ENCODE measurements around the gene BRPF3. TPM values are rescaled to one million over a fixed set of nuclear protein-coding genes. Genes with fewer than 3 reads are reported as not detected.

BRPF3 gene
- total RNA-seq, 1 experiment from 2014 or later, result 43.4 TPM

DNA sequence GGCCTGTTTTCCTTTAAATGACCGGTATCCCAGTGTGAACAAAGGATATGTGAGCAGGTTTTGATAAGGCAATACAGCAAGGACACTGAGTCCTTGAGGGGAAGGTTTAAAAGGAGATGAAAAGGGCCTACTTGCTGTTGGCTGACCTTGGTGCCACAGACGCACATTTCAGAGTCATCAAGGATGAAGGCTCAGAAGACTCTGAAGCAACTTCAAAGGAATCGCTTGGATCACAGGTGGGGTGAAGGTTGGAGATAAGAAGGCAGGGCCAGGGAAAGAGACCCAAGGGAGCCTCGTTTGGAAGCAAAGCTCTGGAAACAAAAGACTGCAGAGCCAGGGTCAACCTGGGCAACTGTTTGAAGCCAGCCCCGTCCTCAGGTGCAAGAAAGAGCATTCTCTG, 43.2 kb downstream of the BRPF3 start:
- no peaks in the 10 kb centered on the region for H3K9me3 ChIP-seq (ENCODE audit: control insufficient read depth, low read depth, low read length)
- no peak overlapping the region; a peak in 1 of 7 replicates for H3K27ac Mint-ChIP-seq
- H3K36me3 Mint-ChIP-seq (ENCODE audit: insufficient read depth in 1 of 3, low read depth in 3 of 3), result no peaks in the 10 kb centered on the region; a peak in 1 of 7 replicates
- H4K20me1 ChIP-seq (ENCODE audit: control insufficient read depth, insufficient read depth, insufficient read length), result no peaks in the 10 kb centered on the region
- no peak overlapping the region for H3T11ph ChIP-seq (ENCODE audit: low read length)
- H2BK15ac ChIP-seq (ENCODE audit: low read depth, low read length), result no peak overlapping the region
- no peak overlapping the region for H3K4me3 Mint-ChIP-seq
- H2BK20ac ChIP-seq (ENCODE audit: low read depth, low read length, poor library complexity, severe bottlenecking), result no peak overlapping the region
- no peak for DNase-seq
- no peaks in the 10 kb centered on the region for H3K23me2 ChIP-seq (ENCODE audit: insufficient read length, low read depth, low read length, poor library complexity, severe bottlenecking)
- peaks cover 7% of the 10 kb centered on the region; the same call in 1 of the 2 replicates for H3K4me1 ChIP-seq (ENCODE audit: insufficient read depth, low read length)
- no peak overlapping the region for H3K4me2 ChIP-seq (ENCODE audit: insufficient read depth, insufficient read length, low read length)
- H3K27me3 Mint-ChIP-seq (ENCODE audit: low read depth), result no peaks in the 10 kb centered on the region; the same call in none of the 2 replicates
- no peak overlapping the region for H3K4ac ChIP-seq (ENCODE audit: low read depth, low read length)
- H2BK12ac ChIP-seq (ENCODE audit: insufficient read length, low read depth, low read length), result no peak overlapping the region
- no peak overlapping the region for H4K5ac ChIP-seq (ENCODE audit: insufficient read length, low read depth, low read length)
- peaks cover 22 to 34% of the 10 kb centered on the region in 2 experiments for H3K4me1 Mint-ChIP-seq
- H4K8ac ChIP-seq (replicated peaks; ENCODE audit: insufficient read length, low read depth, low read length), result no peak overlapping the region
- H3K9me3 Mint-ChIP-seq, result no peaks in the 10 kb centered on the region
- H3K79me2 ChIP-seq (ENCODE audit: insufficient read depth, low read length), result no peaks in the 10 kb centered on the region
- H3K23ac ChIP-seq (ENCODE audit: insufficient read length, low read depth, low read length), result no peak overlapping the region
- WGBS (ENCODE audit: extremely low coverage, insufficient read length, low lambda C conversion rate), result no CpG with 5 or more reads among the region's 5 CpGs
- no peak for TF ChIP-seq CTCF (conservative IDR thresholded peaks at IDR 0.05)
- no peaks in the 10 kb centered on the region for H3K79me1 ChIP-seq (ENCODE audit: insufficient read depth, low read depth, low read length, poor library complexity, severe bottlenecking)
- no peak overlapping the region for H2BK5ac ChIP-seq (ENCODE audit: insufficient read length, low read length)
- H3K27ac ChIP-seq (ENCODE audit: insufficient read length, low read depth, low read length), result no peak overlapping the region
- H2BK120ac ChIP-seq (ENCODE audit: low read depth, low read length, poor library complexity, severe bottlenecking), result no peak overlapping the region
- no peak overlapping the region for H3K18ac ChIP-seq (ENCODE audit: insufficient read length, low read depth, low read length)
- H3K14ac ChIP-seq (ENCODE audit: insufficient read depth, low read length), result no peak overlapping the region
- no peak overlapping the region for H3K56ac ChIP-seq (ENCODE audit: insufficient read length, low read depth, low read length)
- no peak overlapping the region for H3K9ac ChIP-seq (ENCODE audit: extremely low read depth, insufficient read length, low read length)
- H2AFZ ChIP-seq (ENCODE audit: low read length), result no peak overlapping the region
- no peaks in the 10 kb centered on the region for H3K27me3 ChIP-seq (ENCODE audit: insufficient read depth, low read length)
- no peak overlapping the region for H4K91ac ChIP-seq (ENCODE audit: insufficient read length, low read depth, low read length)
- H2AK5ac ChIP-seq (ENCODE audit: insufficient read length, low read length), result no peak overlapping the region

All from H9 (cell line).